Endothelial cell of umbilical vein (primary cell): ENCODE results near the gene FAM174B. TPM values are rescaled to one million over a fixed set of nuclear protein-coding genes. Genes with fewer than 3 reads are reported as not detected.

ENCODE experiments used
- BruUV-seq: library from RNA; stranded (reverse); fragments of 400-500 nt; replicated peaks from 2 replicates; lab custom pipeline; 2021; lab: Mats Ljungman, UMichigan
- CTCF ChIA-PET: fragments of 300-600, 350-600 bp; sonication (Branson Sonifier 250); formaldehyde crosslinking; loops from one replicate; lab custom pipeline; 2021; ENCODE audit warnings: antibody characterized with exemption, inconsistent platforms; lab: Charles Lee
- POLR2A ChIA-PET: fragments of 300-600, 350-600 bp; sonication (Branson Sonifier 250); formaldehyde crosslinking; loops from one replicate; lab custom pipeline; 2021; ENCODE audit warnings: antibody characterized with exemption, inconsistent platforms; lab: Charles Lee
- DNase-seq: peaks from one replicate; pipeline ENCODE4 v3.0.0-alpha.2; 2011; ENCODE audit warnings: low read depth, low spot score
- FAIRE-seq: peaks from 2 replicates; lab custom pipeline; 2011; peaks lifted over from hg19 to GRCh38; lab: Jason Lieb, UNC
- H2AFZ ChIP-seq: 2 replicates; pipeline ENCODE4 v1.6.0; 2012; ENCODE audit warnings: low read depth, low read length, control low read depth, inconsistent platforms
- H3K27ac ChIP-seq: 2 replicates; pipeline ENCODE4 v1.5.1; 2011; ENCODE audit warnings: low read depth, mild to moderate bottlenecking, control low read depth, low read length, moderate library complexity; ENCODE audit not compliant: insufficient read depth
- H3K27me3 ChIP-seq, 2 experiments: 2 replicates each; pipeline versions ENCODE4 v1.6.0 to v1.6.1; 2011; ENCODE audit warnings: low read length in 2 of 2, mixed read lengths in 1 of 2; ENCODE audit not compliant: control insufficient read depth in 2 of 2, insufficient read depth in 2 of 2
- H3K36me3 ChIP-seq, 2 experiments: 2 replicates in 1 of 2; 3 replicates in 1 of 2; pipeline ENCODE4 v1.5.1; 2011; ENCODE audit warnings: low read length in 2 of 2, mild to moderate bottlenecking in 1 of 2, moderate library complexity in 1 of 2; ENCODE audit not compliant: control insufficient read depth in 2 of 2, insufficient read depth in 2 of 2; ENCODE audit errors: extremely low read depth in 1 of 2
- H3K4me1 ChIP-seq: 3 replicates; pipeline ENCODE4 v1.5.1; 2011; ENCODE audit warnings: mild to moderate bottlenecking, low read length; ENCODE audit not compliant: control insufficient read depth, insufficient read depth; ENCODE audit errors: extremely low read depth
- H3K4me2 ChIP-seq: 2 replicates; pipeline ENCODE4 v1.6.1; 2011; ENCODE audit warnings: low read length, control low read depth, mixed read lengths; ENCODE audit not compliant: insufficient read depth
- H3K4me3 ChIP-seq, 3 experiments: fragments of 200-600 bp in 1 of 3; sonication (generic), shearing (Covaris generic) in 1 of 3; replicated peaks in 1 of 3; 2 replicates each; pipeline ENCODE4 v1.5.1; 2011 to 2016; ENCODE audit warnings: control low read depth in 3 of 3, low read length in 3 of 3, mild to moderate bottlenecking in 2 of 3, inconsistent platforms in 1 of 3, low read depth in 1 of 3, moderate library complexity in 1 of 3; ENCODE audit not compliant: insufficient read depth in 1 of 3
- H3K79me2 ChIP-seq: 2 replicates; pipeline ENCODE4 v1.6.0; 2012; ENCODE audit warnings: low read length, inconsistent platforms; ENCODE audit not compliant: control insufficient read depth, insufficient read depth
- H3K9ac ChIP-seq: replicated peaks from 2 replicates; pipeline ENCODE3; 2011; ENCODE audit warnings: low read length, control low read depth; ENCODE audit not compliant: insufficient read depth; ENCODE audit errors: extremely low read depth
- H3K9me1 ChIP-seq: replicated peaks from 3 replicates; pipeline ENCODE4 v1.6.0; 2011; ENCODE audit warnings: mild to moderate bottlenecking, low read length; ENCODE audit not compliant: control insufficient read depth, insufficient read depth; ENCODE audit errors: extremely low read depth
- H3K9me3 ChIP-seq: replicated peaks from 2 replicates; pipeline ENCODE4 v1.5.1; 2012; ENCODE audit warnings: low read length, inconsistent platforms; ENCODE audit not compliant: control insufficient read depth, insufficient read depth
- H4K20me1 ChIP-seq: replicated peaks from 2 replicates; pipeline ENCODE3; 2011; ENCODE audit warnings: mild to moderate bottlenecking, low read length; ENCODE audit not compliant: control insufficient read depth, insufficient read depth; ENCODE audit errors: extremely low read depth
- CTCF ChIP-seq, 2 donors: IDR thresholded peaks; 1 replicate in 1 of 2; 2 replicates in 1 of 2; pipeline ENCODE4 v1.5.1; 2011; ENCODE audit warnings: low read length in 2 of 2, mild to moderate bottlenecking in 2 of 2, moderate library complexity in 2 of 2, control low read depth in 1 of 2, inconsistent platforms in 1 of 2, low read depth in 1 of 2; ENCODE audit not compliant: insufficient read depth in 1 of 2; ENCODE audit errors: extremely low read depth in 1 of 2
- EZH2 ChIP-seq: IDR thresholded peaks from 2 replicates; pipeline ENCODE4 v1.6.1; 2012; ENCODE audit warnings: borderline replicate concordance, low read depth, mild to moderate bottlenecking, moderate library complexity, low read length, inconsistent platforms; ENCODE audit not compliant: severe bottlenecking
- FOS ChIP-seq: IDR thresholded peaks from 2 replicates; pipeline ENCODE4 v1.6.1; 2011; ENCODE audit warnings: mild to moderate bottlenecking, low read length, moderate library complexity, borderline replicate concordance; ENCODE audit not compliant: insufficient read depth
- GATA2 ChIP-seq: IDR thresholded peaks from 2 replicates; pipeline ENCODE4 v1.7.0; 2011; ENCODE audit warnings: low read depth, mild to moderate bottlenecking, moderate library complexity, mixed read lengths, low read length; ENCODE audit not compliant: insufficient read length, insufficient read depth
- JUN ChIP-seq: IDR thresholded peaks from 2 replicates; pipeline ENCODE4 v1.6.1; 2011; ENCODE audit warnings: borderline replicate concordance, low read depth; ENCODE audit not compliant: insufficient read length, insufficient read depth
- MAX ChIP-seq: IDR thresholded peaks from 2 replicates; pipeline ENCODE4 v1.6.1; 2011; ENCODE audit not compliant: insufficient read depth, insufficient read length
- MYC ChIP-seq: IDR thresholded peaks from one replicate; pipeline ENCODE4 v1.6.1; 2011; ENCODE audit warnings: mild to moderate bottlenecking, low read depth, low read length
- POLR2A ChIP-seq: IDR thresholded peaks from 2 replicates; pipeline ENCODE4 v1.6.1; 2012; ENCODE audit warnings: low read depth, mild to moderate bottlenecking, control low read depth, low read length
- POLR2AphosphoS5 ChIP-seq: IDR thresholded peaks from 2 replicates; pipeline ENCODE4 v1.6.1; 2012; ENCODE audit warnings: low read depth, mild to moderate bottlenecking, control low read depth, low read length, moderate library complexity; ENCODE audit not compliant: insufficient read depth
- dilution Hi-C: fragments of 300-500 bp; cut with MboI; formaldehyde crosslinking; loops from one replicate; pipeline ENCODE4 v1.15.0; 2019; ENCODE audit warnings: low sequenced_read_pairs; ENCODE audit not compliant: extremely low pct_ligation_motif_present
- intact Hi-C: fragments of 100-400 bp; cut with micrococcal nuclease; formaldehyde crosslinking; loops from one replicate; pipeline ENCODE4 v1.10.0; 2022
- polyA plus RNA-seq, 4 experiments: library from polyadenylated mRNA; depleted of rRNA in 3 of 4; stranded (reverse) in 3 of 4; unstranded in 1 of 4; fragments of >200 nt; gene quantifications; 2 replicates each; pipeline versions ENCODE4 v1.2.1 to v1.2.3, GENCODE V29; 2011 to 2012; ENCODE audit warnings: missing spikeins in 1 of 4
- total RNA-seq: library from RNA; stranded (reverse); gene quantifications from 2 replicates; pipeline ENCODE4 v1.2.3, GENCODE V29; 2021

FAM174B gene
- total and polyA plus RNA-seq, 2 donors (not counting 3 experiments of a cell fraction or from before 2014, with no cell fraction given), result 25.9 to 30.2 TPM

- Histone ChIP-seq H3K4me2 (no peak overlapping the region), H3K9ac (no peak overlapping the region), H3K9me3 (no peaks in the 10 kb centered on the region), H3K9me1 (no peaks in the 10 kb centered on the region), H3K4me1 (peaks cover 35% of the 10 kb centered on the region), H3K4me3 (no peak overlapping the region), H3K27ac (no peak overlapping the region), H3K79me2 (peaks cover 91% of the 10 kb centered on the region), H3K27me3 (no peaks in the 10 kb centered on the region), H4K20me1 (no peaks in the 10 kb centered on the region), H2AFZ (no peak overlapping the region), H3K36me3 (no peaks in the 10 kb centered on the region)
- CTCF ChIA-PET, result no interaction called here
- TF ChIP-seq CTCF (IDR thresholded peaks at IDR 0.05; ENCODE audit: extremely low read depth in 1 of 2, insufficient read depth in 1 of 2, low read depth in 1 of 2, low read length in 2 of 2) (no peak), JUN (no peak), POLR2A (no peak), FOS (no peak), POLR2AphosphoS5 (no peak), MAX (no peak), EZH2 (no peak), GATA2 (no peak), MYC (no peak)
- POLR2A ChIA-PET, result no interaction called here
- intact Hi-C loops, result no loop called here
- dilution Hi-C loops, result no loop called here
- no TSS peak for BruUV-seq
- FAIRE-seq, result no peak
- no peak for DNase-seq
Measured at GRCh38 chr15:92646216-92646615, 9.4 kb downstream of the FAM174B start.
